K562 (cell line): ENCODE results near the gene CNGA3. TPM values are rescaled to one million over a fixed set of nuclear protein-coding genes. Genes with fewer than 3 reads are reported as not detected.

Experiments
- ATAC-seq: fragments of 200-7000 bp; cut with Tn5 transposase; 3 replicates; pipeline ENCODE4 v1.9.1; 2020; ENCODE audit warnings: moderate library complexity
- BruUV-seq: library from RNA; stranded (reverse); fragments of 400-500 nt; replicated peaks from 2 replicates; lab custom pipeline; 2021; lab: Mats Ljungman, UMichigan
- CTCF ChIA-PET: fragments of 300-600 bp; formaldehyde crosslinking; extraction: SDS; loops from one replicate; lab custom pipeline; 2021; ENCODE audit warnings: low intra/inter-chr PET ratio; lab: Yijun Ruan, JAX
- POLR2A ChIA-PET: fragments of 300-600, 350-650 bp; sonication (Branson Sonifier 250); formaldehyde crosslinking; extraction: SDS; loops from one replicate; lab custom pipeline; 2021; ENCODE audit warnings: antibody characterized with exemption, inconsistent platforms; lab: Yijun Ruan, JAX
- DNase-seq, 4 experiments: peaks; one replicate each; pipeline versions ENCODE4 v3.0.0 to v3.0.0-alpha.2; 2011 to 2018; ENCODE audit warnings: low spot score in 3 of 4, mixed read lengths in 3 of 4; ENCODE audit errors: extremely low read depth in 1 of 4
- FAIRE-seq: peaks from 2 replicates; lab custom pipeline; 2011; peaks lifted over from hg19 to GRCh38; lab: Jason Lieb, UNC
- H2AFZ ChIP-seq: 2 replicates; pipeline ENCODE4 v1.6.0; 2011; ENCODE audit warnings: low read depth, low read length, control low read depth, inconsistent platforms
- H3K27ac ChIP-seq: fragments of 200-600 bp; 3 replicates; pipeline ENCODE4 v1.8.0; 2011; ENCODE audit warnings: low read depth, mild to moderate bottlenecking, control low read depth, inconsistent platforms, low read length, moderate library complexity, mixed read lengths; ENCODE audit errors: extremely low read depth
- H3K27me3 ChIP-seq, 2 experiments: fragments of 300-600 bp in 1 of 2; 2 replicates in 1 of 2; 3 replicates in 1 of 2; pipeline versions ENCODE4 v1.6.0 to v1.8.0; 2011; ENCODE audit warnings: inconsistent platforms in 2 of 2, low read length in 2 of 2, mild to moderate bottlenecking in 1 of 2, mixed read lengths in 1 of 2, moderate library complexity in 1 of 2; ENCODE audit not compliant: control insufficient read depth in 2 of 2, insufficient read depth in 2 of 2
- H3K36me3 ChIP-seq: fragments of 300-600 bp; 3 replicates; pipeline ENCODE4 v1.8.0; 2011; ENCODE audit warnings: mild to moderate bottlenecking, low read length, inconsistent platforms; ENCODE audit not compliant: control insufficient read depth, insufficient read depth
- H3K4me1 ChIP-seq, 2 experiments: fragments of 200-600 bp in 1 of 2; replicated peaks in 1 of 2; 2 replicates in 1 of 2; 3 replicates in 1 of 2; pipeline versions ENCODE4 v1.5.1 to v1.8.0; 2011; ENCODE audit warnings: inconsistent platforms in 2 of 2, low read length in 2 of 2, mild to moderate bottlenecking in 1 of 2, mixed read lengths in 1 of 2, moderate library complexity in 1 of 2; ENCODE audit not compliant: control insufficient read depth in 2 of 2, insufficient read depth in 2 of 2
- H3K4me2 ChIP-seq: 2 replicates; pipeline ENCODE4 v1.6.1; 2011; ENCODE audit warnings: low read length, control low read depth, inconsistent platforms, mixed read lengths; ENCODE audit not compliant: insufficient read depth
- H3K4me3 ChIP-seq: fragments of 200-600 bp; sonication (generic), shearing (Covaris generic); 2 replicates; pipeline ENCODE4 v1.5.1; 2016; ENCODE audit warnings: control low read depth, inconsistent platforms
- H3K79me2 ChIP-seq: fragments of 200-600 bp; 3 replicates; pipeline ENCODE4 v1.8.0; 2011; ENCODE audit warnings: low read length, inconsistent platforms; ENCODE audit not compliant: control insufficient read depth, insufficient read depth
- H3K9ac ChIP-seq, 2 experiments: 2 replicates each; pipeline versions ENCODE4 v1.6.0 to v1.6.1; 2011; ENCODE audit warnings: low read depth in 2 of 2, low read length in 2 of 2, control low read depth in 1 of 2, inconsistent platforms in 1 of 2, mild to moderate bottlenecking in 1 of 2, mixed read lengths in 1 of 2; ENCODE audit not compliant: insufficient read depth in 1 of 2
- H3K9me1 ChIP-seq: one replicate; pipeline ENCODE4 v1.6.0; 2011; ENCODE audit warnings: inconsistent platforms, mild to moderate bottlenecking, low read length, moderate library complexity; ENCODE audit not compliant: control insufficient read depth, insufficient read depth
- H3K9me3 ChIP-seq: replicated peaks from 2 replicates; pipeline ENCODE4 v1.5.1; 2011; ENCODE audit warnings: low read depth, low read length, inconsistent platforms; ENCODE audit not compliant: control insufficient read depth, insufficient read depth
- H4K20me1 ChIP-seq: replicated peaks from 2 replicates; pipeline ENCODE4 v1.6.1; 2011; ENCODE audit warnings: low read length, inconsistent platforms, mixed read lengths; ENCODE audit not compliant: control insufficient read depth, insufficient read depth
- BRF1 ChIP-seq: IDR thresholded peaks from 3 replicates; pipeline ENCODE4 v1.6.1; 2011; ENCODE audit warnings: borderline replicate concordance, mild to moderate bottlenecking; ENCODE audit not compliant: insufficient read length; ENCODE audit errors: extremely low read depth
- CBFB ChIP-seq: sonication (generic); formaldehyde crosslinking; IDR thresholded peaks from 2 replicates; pipeline ENCODE4 v1.4.0; 2020; ENCODE audit warnings: mild to moderate bottlenecking, missing genetic modification reagents
- EZH2 ChIP-seq: IDR thresholded peaks from 2 replicates; pipeline ENCODE4 v1.6.1; 2012; ENCODE audit warnings: low read depth, mild to moderate bottlenecking, inconsistent platforms, low read length, borderline replicate concordance
- GATAD2B ChIP-seq: fragments of 450-650 bp; IDR thresholded peaks from 2 replicates; pipeline ENCODE4 v1.6.1; 2017; ENCODE audit warnings: mild to moderate bottlenecking, borderline replicate concordance
- ILK ChIP-seq: fragments of 450-650 bp; IDR thresholded peaks from 2 replicates; pipeline ENCODE4 v1.6.1; 2016; ENCODE audit warnings: missing genetic modification characterization, low read depth, mild to moderate bottlenecking, missing compliant biosample characterization, moderate library complexity, borderline replicate concordance
- MCM5 ChIP-seq: fragments of 450-650 bp; IDR thresholded peaks from 2 replicates; pipeline ENCODE4 v1.6.1; 2016; ENCODE audit warnings: low read depth
- TEAD2 ChIP-seq: fragments of 450-650 bp; IDR thresholded peaks from 2 replicates; pipeline ENCODE4 v1.6.1; 2016; ENCODE audit warnings: missing genetic modification characterization, control low read depth, missing compliant biosample characterization
- ZNF3 ChIP-seq: fragments of 250-450 bp; sonication (Bioruptor Pico); IDR thresholded peaks from 2 replicates; pipeline ENCODE4 v1.5.0; 2021; ENCODE audit warnings: mild to moderate bottlenecking, moderate library complexity
- WGBS: fragments of 100-300 bp; shearing (Covaris generic); methylation state at CpG from one replicate; pipeline ENCODE4 v1.1.6; 2016; ENCODE audit warnings: low coverage, mixed read lengths; ENCODE audit not compliant: insufficient coverage; ENCODE audit errors: missing lambda C conversion rate; 5-methylcytosine and 5-hydroxymethylcytosine counted together
- in situ Hi-C: fragments of 300-500 bp; cut with MboI; formaldehyde crosslinking; loops from 4 replicates; pipeline ENCODE4 v1.15.0; 2018; ENCODE audit warnings: inconsistent platforms, mixed read lengths
- intact Hi-C: fragments of 100-400 bp; cut with micrococcal nuclease; formaldehyde crosslinking; loops from 2 replicates; pipeline ENCODE4 v1.14.2; 2022
- polyA plus RNA-seq, 8 experiments: library from polyadenylated mRNA; depleted of rRNA in 4 of 8; stranded (reverse) in 5 of 8; unstranded in 3 of 8; fragments of >200 nt; fragmentation: Nextera tagmentation in 2 of 8; fragmentation: Illumina TruSeq in 1 of 8; extraction: Ambion mirVana in 2 of 8; extraction: Trizol in 1 of 8; gene quantifications; 2 replicates each; pipeline versions ENCODE4 v1.2.1 to v1.2.3, GENCODE V29; 2011 to 2014; ENCODE audit warnings: inconsistent platforms in 1 of 8, missing spikeins in 1 of 8
- total RNA-seq, 7 experiments: library from RNA; depleted of rRNA in 6 of 7; stranded (reverse); fragments of >200 nt in 6 of 7; fragmentation: Illumina TruSeq in 2 of 7; extraction: Trizol in 2 of 7; gene quantifications; 2 replicates each; pipeline versions ENCODE4 v1.2.1 to v1.2.3, GENCODE V29; 2011 to 2021; ENCODE audit warnings: low replicate concordance in 1 of 7
- TF ChIP-seq, protein P1 (sequence below), 2 experiments: fragments of 450-650 bp; conservative IDR thresholded peaks; 2 replicates each; pipeline ENCODE4 v1.6.1; 2017; ENCODE audit warnings: mild to moderate bottlenecking in 2 of 2, moderate library complexity in 2 of 2
- TF ChIP-seq, protein P2 (sequence below): fragments of 250-450 bp; sonication (Bioruptor Pico); IDR thresholded peaks from 2 replicates; pipeline ENCODE4 v1.5.1; 2021; ENCODE audit warnings: mild to moderate bottlenecking
- TF ChIP-seq, protein P3 (sequence below): fragments of 250-450 bp; sonication (Bioruptor Pico); IDR thresholded peaks from 2 replicates; pipeline ENCODE4 v1.5.0; 2022; ENCODE audit warnings: mild to moderate bottlenecking
- TF ChIP-seq, protein P4 (sequence below): sonication (generic); formaldehyde crosslinking; IDR thresholded peaks from 2 replicates; pipeline ENCODE4 v1.8.1; 2022; ENCODE audit warnings: missing genetic modification reagents

CNGA3 gene
- total and polyA plus RNA-seq, 9 of the 15 experiments (the other 6 are each of a cell fraction or from before 2014, with no cell fraction given) = not detected

DNA sequence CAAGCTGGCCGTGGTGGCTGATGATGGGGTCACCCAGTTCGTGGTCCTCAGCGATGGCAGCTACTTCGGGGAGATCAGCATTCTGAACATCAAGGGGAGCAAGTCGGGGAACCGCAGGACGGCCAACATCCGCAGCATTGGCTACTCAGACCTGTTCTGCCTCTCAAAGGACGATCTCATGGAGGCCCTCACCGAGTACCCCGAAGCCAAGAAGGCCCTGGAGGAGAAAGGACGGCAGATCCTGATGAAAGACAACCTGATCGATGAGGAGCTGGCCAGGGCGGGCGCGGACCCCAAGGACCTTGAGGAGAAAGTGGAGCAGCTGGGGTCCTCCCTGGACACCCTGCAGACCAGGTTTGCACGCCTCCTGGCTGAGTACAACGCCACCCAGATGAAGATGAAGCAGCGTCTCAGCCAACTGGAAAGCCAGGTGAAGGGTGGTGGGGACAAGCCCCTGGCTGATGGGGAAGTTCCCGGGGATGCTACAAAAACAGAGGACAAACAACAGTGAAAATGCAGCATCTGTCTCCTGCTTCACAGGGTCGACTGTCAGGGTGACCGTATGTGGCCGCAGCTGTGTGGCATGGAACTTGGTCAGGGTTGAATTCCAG is 50.6 kb downstream of the CNGA3 start:
- POLR2A ChIA-PET = interaction anchor here (0.7 kb wide), 1 partner anchor 735 kb away, joined by 3 read pairs; no protein-coding TSS in a partner anchor
- CTCF ChIA-PET = no interaction called here
- no peak overlapping the region for H3K4me2 ChIP-seq
- H3K9me3 ChIP-seq = no peaks in the 10 kb centered on the region
- no peak overlapping the region for H3K4me3 ChIP-seq
- 1% methylated on average over 23 of the region's 23 CpGs for whole genome bisulfite sequencing
- intact Hi-C loops = no loop called here
- H3K9ac ChIP-seq = 0 out of 4 replicates have a peak overlapping the region, but pooled peaks of 1 of the 2 experiments have one; percentile 12
- in situ Hi-C loops = loop anchor here (25.0 kb wide), 1 partner anchor 585 kb away; no protein-coding TSS in a partner anchor
- H3K79me2 ChIP-seq = no peaks in the 10 kb centered on the region
- no peaks in the 10 kb centered on the region for H3K36me3 ChIP-seq
- no peak overlapping the region for H3K27ac ChIP-seq
- FAIRE-seq = no peak
- DNase-seq = no peak
- BruUV-seq = no TSS peak
- TF ChIP-seq MCM5 = no peak
- TF ChIP-seq, protein P1, sequence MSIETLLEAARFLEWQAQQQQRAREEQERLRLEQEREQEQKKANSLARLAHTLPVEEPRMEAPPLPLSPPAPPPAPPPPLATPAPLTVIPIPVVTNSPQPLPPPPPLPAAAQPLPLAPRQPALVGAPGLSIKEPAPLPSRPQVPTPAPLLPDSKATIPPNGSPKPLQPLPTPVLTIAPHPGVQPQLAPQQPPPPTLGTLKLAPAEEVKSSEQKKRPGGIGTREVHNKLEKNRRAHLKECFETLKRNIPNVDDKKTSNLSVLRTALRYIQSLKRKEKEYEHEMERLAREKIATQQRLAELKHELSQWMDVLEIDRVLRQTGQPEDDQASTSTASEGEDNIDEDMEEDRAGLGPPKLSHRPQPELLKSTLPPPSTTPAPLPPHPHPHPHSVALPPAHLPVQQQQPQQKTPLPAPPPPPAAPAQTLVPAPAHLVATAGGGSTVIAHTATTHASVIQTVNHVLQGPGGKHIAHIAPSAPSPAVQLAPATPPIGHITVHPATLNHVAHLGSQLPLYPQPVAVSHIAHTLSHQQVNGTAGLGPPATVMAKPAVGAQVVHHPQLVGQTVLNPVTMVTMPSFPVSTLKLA (conservative IDR thresholded peaks at IDR 0.05) = no peak
- TF ChIP-seq EZH2 = no peak
- TF ChIP-seq GATAD2B = no peak
- TF ChIP-seq, protein P2, sequence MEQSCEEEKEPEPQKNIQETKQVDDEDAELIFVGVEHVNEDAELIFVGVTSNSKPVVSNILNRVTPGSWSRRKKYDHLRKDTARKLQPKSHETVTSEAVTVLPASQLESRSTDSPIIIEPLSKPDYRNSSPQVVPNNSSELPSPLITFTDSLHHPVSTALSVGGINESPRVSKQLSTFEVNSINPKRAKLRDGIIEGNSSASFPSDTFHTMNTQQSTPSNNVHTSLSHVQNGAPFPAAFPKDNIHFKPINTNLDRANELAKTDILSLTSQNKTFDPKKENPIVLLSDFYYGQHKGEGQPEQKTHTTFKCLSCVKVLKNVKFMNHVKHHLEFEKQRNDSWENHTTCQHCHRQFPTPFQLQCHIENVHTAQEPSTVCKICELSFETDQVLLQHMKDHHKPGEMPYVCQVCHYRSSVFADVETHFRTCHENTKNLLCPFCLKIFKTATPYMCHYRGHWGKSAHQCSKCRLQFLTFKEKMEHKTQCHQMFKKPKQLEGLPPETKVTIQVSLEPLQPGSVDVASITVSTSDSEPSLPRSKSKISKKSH (CRISPR knock-in tag) = no peak
- TF ChIP-seq BRF1 = no peak
- TF ChIP-seq, protein P3, sequence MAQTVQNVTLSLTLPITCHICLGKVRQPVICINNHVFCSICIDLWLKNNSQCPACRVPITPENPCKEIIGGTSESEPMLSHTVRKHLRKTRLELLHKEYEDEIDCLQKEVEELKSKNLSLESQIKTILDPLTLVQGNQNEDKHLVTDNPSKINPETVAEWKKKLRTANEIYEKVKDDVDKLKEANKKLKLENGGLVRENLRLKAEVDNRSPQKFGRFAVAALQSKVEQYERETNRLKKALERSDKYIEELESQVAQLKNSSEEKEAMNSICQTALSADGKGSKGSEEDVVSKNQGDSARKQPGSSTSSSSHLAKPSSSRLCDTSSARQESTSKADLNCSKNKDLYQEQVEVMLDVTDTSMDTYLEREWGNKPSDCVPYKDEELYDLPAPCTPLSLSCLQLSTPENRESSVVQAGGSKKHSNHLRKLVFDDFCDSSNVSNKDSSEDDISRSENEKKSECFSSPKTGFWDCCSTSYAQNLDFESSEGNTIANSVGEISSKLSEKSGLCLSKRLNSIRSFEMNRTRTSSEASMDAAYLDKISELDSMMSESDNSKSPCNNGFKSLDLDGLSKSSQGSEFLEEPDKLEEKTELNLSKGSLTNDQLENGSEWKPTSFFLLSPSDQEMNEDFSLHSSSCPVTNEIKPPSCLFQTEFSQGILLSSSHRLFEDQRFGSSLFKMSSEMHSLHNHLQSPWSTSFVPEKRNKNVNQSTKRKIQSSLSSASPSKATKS (CRISPR knock-in tag) = no peak
- no peak for TF ChIP-seq CBFB (CRISPR knock-in tag)
- no peak for TF ChIP-seq ILK (tag)
- TF ChIP-seq, protein P4, sequence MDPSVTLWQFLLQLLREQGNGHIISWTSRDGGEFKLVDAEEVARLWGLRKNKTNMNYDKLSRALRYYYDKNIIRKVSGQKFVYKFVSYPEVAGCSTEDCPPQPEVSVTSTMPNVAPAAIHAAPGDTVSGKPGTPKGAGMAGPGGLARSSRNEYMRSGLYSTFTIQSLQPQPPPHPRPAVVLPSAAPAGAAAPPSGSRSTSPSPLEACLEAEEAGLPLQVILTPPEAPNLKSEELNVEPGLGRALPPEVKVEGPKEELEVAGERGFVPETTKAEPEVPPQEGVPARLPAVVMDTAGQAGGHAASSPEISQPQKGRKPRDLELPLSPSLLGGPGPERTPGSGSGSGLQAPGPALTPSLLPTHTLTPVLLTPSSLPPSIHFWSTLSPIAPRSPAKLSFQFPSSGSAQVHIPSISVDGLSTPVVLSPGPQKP = no peak
- TF ChIP-seq TEAD2 (tag) = no peak
- TF ChIP-seq ZNF3 = no peak
- H3K27me3 ChIP-seq = peaks cover 31 to 37% of the 10 kb centered on the region in 2 experiments
- H3K9me1 ChIP-seq = no peaks in the 10 kb centered on the region
- H4K20me1 ChIP-seq = no peaks in the 10 kb centered on the region
- ATAC-seq = no peak
- no peak overlapping the region for H2AFZ ChIP-seq
- no peaks in the 10 kb centered on the region for H3K4me1 ChIP-seq
